HG02571 (cell line): ENCODE measurements around the gene CD109.
"Not testable (repeated sequence)": the region's sequence is repeated elsewhere in the genome, so short reads cannot be mapped to it uniquely, and the experiment has no call there.

Experiments used
- ATAC-seq: cut with Tn5 transposase; IDR thresholded peaks from one replicate; pipeline ENCODE4 v1.9.1; 2021; ENCODE audit warnings: mild to moderate bottlenecking, moderate library complexity; ENCODE audit not compliant: unreplicated experiment

Gene CD109

GRCh38 chr6:73851048-73851447 is 155.0 kb downstream of the CD109 start:
- ATAC-seq, result not testable (repeated sequence)

GRCh38 chr6:73854998-73855718 is 159.2 kb downstream of the CD109 start:
- no peak for ATAC-seq

- ATAC-seq, result no peak
Observed at GRCh38 chr6:73857341-73857890, 161.4 kb downstream of the CD109 start.

GRCh38 chr6:73858376-73858775 is 162.4 kb downstream of the CD109 start:
- ATAC-seq, result no peak

GRCh38 chr6:73860303-73860702 is 164.3 kb downstream of the CD109 start:
- ATAC-seq, result no peak

GRCh38 chr6:73866305-73866704 is 170.3 kb downstream of the CD109 start:
- ATAC-seq, result no peak

GRCh38 chr6:73867411-73867810 is 171.4 kb downstream of the CD109 start:
- ATAC-seq, result no peak

GRCh38 chr6:73870907-73871306 is 174.9 kb downstream of the CD109 start:
- no peak for ATAC-seq

GRCh38 chr6:73873081-73873480 is 177.1 kb downstream of the CD109 start:
- ATAC-seq, result no peak
